Colonic mucosa (tissue), 4 donors: ENCODE measurements around the gene RAP2B. TPM values are rescaled to one million over a fixed set of nuclear protein-coding genes. Genes with fewer than 3 reads are reported as not detected.

Experiments used
- DNase-seq: peaks from one replicate; pipeline ENCODE4 v3.0.0-alpha.2; 2020
- H3K27ac ChIP-seq: fragments of 200-600 bp; one replicate; pipeline ENCODE4 v1.8.0; 2021
- H3K27me3 ChIP-seq: fragments of 200-600 bp; one replicate; pipeline ENCODE4 v1.8.0; 2021
- H3K36me3 ChIP-seq: fragments of 200-600 bp; one replicate; pipeline ENCODE4 v1.8.0; 2021
- H3K4me1 ChIP-seq: fragments of 200-600 bp; one replicate; pipeline ENCODE4 v1.8.0; 2021; ENCODE audit warnings: mild to moderate bottlenecking
- H3K4me3 ChIP-seq: fragments of 200-600 bp; one replicate; pipeline ENCODE4 v1.8.0; 2021
- H3K9ac ChIP-seq, 2 donors: one replicate each; pipeline ENCODE4 v1.7.0; 2013; ENCODE audit warnings: control low read depth in 2 of 2, low read depth in 2 of 2, low read length in 2 of 2
- H3K9me3 ChIP-seq: fragments of 200-600 bp; one replicate; pipeline ENCODE4 v1.8.0; 2021
- intact Hi-C: fragments of 100-400 bp; cut with DNase I; formaldehyde crosslinking; loops from one replicate; pipeline ENCODE4 v1.14.1; 2022
- total RNA-seq, 2 donors: library from RNA; stranded (reverse); fragmentation: NEBNext Ultra II Directional in 1 of 2; extraction: Animal tissue kit (Norgen Biotek cat#: 25700) in 1 of 2; gene quantifications; one replicate each; pipeline ENCODE4 v1.2.1, GENCODE V29; 2021
- TF ChIP-seq, protein P1 (sequence below): fragments of 200-600 bp; IDR thresholded peaks from one replicate; pipeline ENCODE4 v1.8.0; 2022; ENCODE audit warnings: antibody characterized with exemption, mild to moderate bottlenecking
- donor health status: healthy.
- donor health status: DM: no; HTN: no; CAD: no.
- donor health status: DM: no; HTN: no; CAD: no.

Gene RAP2B
- total RNA-seq, 2 donors from 2014 or later, result 10.6 to 23.5 TPM

DNA sequence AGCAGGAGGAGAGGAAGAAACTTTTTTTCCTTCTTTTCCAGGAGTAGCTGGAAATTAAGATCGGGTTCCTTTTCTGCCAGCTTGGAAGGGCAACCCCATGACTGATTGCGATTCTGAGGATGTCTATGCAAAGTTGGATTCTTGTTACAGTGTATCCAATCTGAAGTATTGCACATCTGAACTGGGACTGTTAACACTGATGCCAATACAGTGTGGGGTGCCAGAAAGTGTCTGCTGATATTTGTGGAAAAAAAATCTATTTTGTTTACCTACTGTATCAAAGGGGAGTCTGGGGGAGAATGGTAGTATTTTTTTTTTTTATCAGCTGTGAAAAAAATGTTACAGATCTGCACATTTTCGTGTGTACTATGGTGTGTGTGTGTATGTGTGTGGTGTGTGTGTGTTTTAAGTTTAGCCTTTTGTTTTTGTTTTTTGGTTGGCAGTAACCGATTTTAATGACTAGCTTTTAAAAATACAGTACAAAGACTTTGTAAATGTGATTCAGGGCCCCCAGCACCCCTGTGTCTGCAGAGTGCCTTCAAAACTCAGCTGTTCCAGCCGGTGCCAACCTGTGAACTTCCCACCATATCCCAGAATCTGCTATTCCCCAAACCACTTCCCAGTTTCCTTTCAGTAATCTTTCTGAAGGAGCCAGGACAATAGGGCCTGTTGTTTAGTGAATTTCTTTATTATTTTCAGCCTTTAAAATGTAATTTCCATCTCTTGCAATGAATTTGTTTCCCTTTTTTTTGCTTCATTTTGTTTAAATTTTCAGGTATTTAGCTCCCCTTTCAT, 1.9 kb downstream of the RAP2B start:
- Histone ChIP-seq H3K27me3 (no peaks in the 10 kb centered on the region), H3K27ac (peak overlapping the region; percentile 97), H3K36me3 (no peaks in the 10 kb centered on the region), H3K4me1 (peaks cover 3% of the 10 kb centered on the region), H3K9ac (peak overlapping the region; percentile 31 to 55), H3K4me3 (peak overlapping the region; percentile 84), H3K9me3 (no peaks in the 10 kb centered on the region)
- intact Hi-C loops, result loop anchor here (5.0 kb wide), 1 partner anchor 117 kb away; no protein-coding TSS in a partner anchor
- DNase-seq, result no peak
- TF ChIP-seq, protein P1, sequence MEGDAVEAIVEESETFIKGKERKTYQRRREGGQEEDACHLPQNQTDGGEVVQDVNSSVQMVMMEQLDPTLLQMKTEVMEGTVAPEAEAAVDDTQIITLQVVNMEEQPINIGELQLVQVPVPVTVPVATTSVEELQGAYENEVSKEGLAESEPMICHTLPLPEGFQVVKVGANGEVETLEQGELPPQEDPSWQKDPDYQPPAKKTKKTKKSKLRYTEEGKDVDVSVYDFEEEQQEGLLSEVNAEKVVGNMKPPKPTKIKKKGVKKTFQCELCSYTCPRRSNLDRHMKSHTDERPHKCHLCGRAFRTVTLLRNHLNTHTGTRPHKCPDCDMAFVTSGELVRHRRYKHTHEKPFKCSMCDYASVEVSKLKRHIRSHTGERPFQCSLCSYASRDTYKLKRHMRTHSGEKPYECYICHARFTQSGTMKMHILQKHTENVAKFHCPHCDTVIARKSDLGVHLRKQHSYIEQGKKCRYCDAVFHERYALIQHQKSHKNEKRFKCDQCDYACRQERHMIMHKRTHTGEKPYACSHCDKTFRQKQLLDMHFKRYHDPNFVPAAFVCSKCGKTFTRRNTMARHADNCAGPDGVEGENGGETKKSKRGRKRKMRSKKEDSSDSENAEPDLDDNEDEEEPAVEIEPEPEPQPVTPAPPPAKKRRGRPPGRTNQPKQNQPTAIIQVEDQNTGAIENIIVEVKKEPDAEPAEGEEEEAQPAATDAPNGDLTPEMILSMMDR, result no peak

DNA sequence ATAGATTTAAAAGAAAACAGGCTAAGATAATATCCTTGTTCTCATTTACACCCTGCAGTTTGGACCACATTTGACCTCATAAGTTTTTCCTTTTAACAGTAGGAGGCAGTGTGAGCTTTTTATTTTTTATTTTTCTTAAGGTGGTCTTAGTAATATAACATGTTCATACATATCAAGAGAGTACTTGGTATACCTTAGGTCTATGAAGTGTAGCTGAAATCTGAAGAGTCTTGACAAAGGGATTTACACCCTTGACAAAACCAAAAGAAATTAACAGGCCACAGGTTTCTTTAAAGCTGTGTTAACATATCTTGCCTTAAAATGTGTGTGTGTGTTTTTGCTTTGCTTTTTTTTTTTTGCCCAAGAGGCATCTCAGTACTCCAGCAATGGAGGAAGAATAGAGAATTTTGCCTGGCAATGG, 3.2 kb downstream of the RAP2B start:
- Histone ChIP-seq H3K4me1 (peaks cover 3% of the 10 kb centered on the region), H3K36me3 (no peaks in the 10 kb centered on the region), H3K9me3 (no peaks in the 10 kb centered on the region), H3K27me3 (no peaks in the 10 kb centered on the region), H3K4me3 (peak overlapping the region; percentile 84), H3K9ac (no peak overlapping the region), H3K27ac (no peak overlapping the region)
- TF ChIP-seq, protein P1, result peak; percentile 14
- intact Hi-C loops, result no loop called here
- DNase-seq, result no peak

DNA sequence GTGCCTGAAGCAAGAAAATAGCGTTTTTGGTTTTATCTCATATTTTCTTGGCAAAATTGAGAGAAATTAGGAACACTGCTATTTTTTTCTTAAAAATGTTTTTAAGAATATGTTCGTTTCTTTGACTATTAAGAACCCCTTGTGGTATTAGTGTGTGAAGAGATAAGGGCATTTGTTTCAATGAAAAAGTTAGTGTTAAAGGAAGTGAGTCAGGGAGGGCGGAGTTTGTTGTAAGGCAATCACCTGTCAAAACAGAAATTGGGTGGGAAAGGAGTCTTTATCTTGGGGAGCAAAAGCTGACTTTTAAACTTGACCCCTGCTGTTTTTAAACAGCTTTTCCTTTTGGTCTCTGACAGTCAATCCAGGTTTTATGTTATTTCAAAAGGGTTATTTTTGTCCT, 4.2 kb downstream of the RAP2B start:
- intact Hi-C loops, result no loop called here
- Histone ChIP-seq H3K9ac (no peak overlapping the region), H3K27ac (no peak overlapping the region), H3K9me3 (no peaks in the 10 kb centered on the region), H3K4me3 (no peak overlapping the region), H3K27me3 (no peaks in the 10 kb centered on the region), H3K4me1 (peaks cover 3% of the 10 kb centered on the region), H3K36me3 (no peaks in the 10 kb centered on the region)
- TF ChIP-seq, protein P1, result no peak
- no peak for DNase-seq

DNA sequence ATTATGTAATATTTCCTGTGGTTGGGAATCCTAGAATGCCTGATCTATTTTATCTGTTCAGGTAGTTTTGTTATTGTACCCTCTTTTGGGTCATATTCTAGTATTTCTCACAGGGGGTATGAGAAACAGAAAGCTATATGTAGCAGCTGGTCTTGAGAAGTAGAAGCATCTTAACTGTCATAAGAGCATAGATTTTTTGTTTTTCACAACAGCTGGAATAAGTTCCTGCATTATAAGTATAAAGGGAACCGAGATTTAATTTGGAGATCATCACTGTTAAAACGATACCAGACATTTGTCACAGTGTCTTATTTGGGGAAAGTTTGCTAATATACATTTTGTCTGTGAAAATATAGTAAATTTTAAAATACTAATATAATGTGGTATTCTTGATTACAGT, 4.8 kb downstream of the RAP2B start:
- TF ChIP-seq, protein P1, result no peak
- H3K27me3 ChIP-seq, result no peaks in the 10 kb centered on the region
- H3K4me1 ChIP-seq, result peaks cover 3% of the 10 kb centered on the region
- no peak overlapping the region for H3K27ac ChIP-seq
- H3K9me3 ChIP-seq, result no peaks in the 10 kb centered on the region
- no peak overlapping the region for H3K4me3 ChIP-seq
- H3K9ac ChIP-seq, result no peak overlapping the region
- intact Hi-C loops, result no loop called here
- no peak for DNase-seq
- no peaks in the 10 kb centered on the region for H3K36me3 ChIP-seq

DNA sequence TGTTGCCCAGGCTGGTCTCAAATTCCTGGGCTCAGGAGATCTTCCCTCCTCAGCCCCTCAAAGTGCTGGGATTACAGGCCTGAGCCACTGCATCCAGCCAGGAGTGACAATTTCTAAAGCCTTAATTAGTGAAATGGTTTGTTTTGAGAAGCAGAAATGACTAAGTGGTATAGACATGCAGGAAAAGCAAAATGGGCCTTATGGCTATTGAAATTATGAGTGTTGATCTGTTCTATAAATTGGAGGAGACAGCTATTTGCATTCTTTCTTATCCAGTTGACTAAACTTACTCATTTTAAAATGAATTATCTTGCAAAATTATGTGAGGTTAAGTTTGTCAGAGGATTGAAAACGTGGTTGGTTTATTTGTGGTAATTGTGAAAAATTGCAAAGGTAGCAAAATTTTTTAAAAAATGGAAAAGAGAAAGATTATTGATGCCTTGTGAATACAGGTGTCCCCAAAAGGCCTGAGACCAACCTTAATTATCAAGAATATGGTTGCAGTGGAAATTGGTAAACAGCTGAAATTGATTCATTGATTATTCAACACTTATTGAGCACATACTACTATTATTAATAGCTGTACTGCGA, 7.9 kb downstream of the RAP2B start:
- peaks cover 3% of the 10 kb centered on the region for H3K4me1 ChIP-seq
- no peak for DNase-seq
- H3K27ac ChIP-seq, result no peak overlapping the region
- no peaks in the 10 kb centered on the region for H3K36me3 ChIP-seq
- intact Hi-C loops, result no loop called here
- H3K27me3 ChIP-seq, result no peaks in the 10 kb centered on the region
- H3K9ac ChIP-seq, result no peak overlapping the region
- H3K4me3 ChIP-seq, result no peak overlapping the region
- TF ChIP-seq, protein P1, result no peak
- H3K9me3 ChIP-seq, result no peaks in the 10 kb centered on the region
